Measurements from ENCODE around the gene CREG2.

DNA sequence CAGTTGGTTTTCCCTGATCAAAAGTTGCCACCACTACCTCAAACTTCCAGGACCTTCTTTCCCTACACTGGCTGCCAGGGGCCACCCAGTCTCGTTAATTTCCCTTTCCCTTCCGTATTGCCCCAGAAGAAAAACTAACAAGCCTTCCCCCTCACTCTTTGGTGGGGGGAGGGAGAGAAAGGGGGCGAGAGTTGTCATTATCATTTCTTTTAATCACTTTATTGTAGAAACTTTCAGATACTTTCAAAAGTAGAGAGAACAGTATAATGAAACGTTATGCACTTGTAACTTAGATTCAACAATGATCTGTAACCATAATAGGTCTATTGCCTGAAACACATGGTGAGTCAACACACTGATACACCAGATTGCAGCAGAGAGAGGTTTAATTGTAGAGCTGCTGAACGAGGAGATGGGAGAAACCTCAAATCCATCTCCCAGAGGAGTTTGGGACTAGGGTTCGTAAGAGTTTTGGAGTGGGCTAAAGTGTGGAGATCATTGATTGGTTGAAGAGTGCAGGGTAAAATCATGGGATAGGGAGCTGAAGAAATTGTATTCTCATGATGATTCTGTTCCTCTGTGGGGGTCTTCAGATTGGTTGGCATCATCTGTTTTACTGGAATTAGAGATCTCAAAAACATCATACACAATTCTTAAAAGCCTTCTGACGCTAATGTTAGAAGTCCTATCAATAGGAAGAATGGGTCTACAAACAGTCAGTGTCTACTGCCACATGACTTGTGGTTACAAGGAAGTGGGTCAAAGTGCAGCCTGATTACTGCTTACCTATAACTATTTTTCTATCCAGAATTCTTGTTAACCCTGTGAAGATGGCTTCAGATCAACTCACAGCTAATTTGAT lies 76.2 kb downstream of the CREG2 start:
- TF ChIP-seq, protein P1, sequence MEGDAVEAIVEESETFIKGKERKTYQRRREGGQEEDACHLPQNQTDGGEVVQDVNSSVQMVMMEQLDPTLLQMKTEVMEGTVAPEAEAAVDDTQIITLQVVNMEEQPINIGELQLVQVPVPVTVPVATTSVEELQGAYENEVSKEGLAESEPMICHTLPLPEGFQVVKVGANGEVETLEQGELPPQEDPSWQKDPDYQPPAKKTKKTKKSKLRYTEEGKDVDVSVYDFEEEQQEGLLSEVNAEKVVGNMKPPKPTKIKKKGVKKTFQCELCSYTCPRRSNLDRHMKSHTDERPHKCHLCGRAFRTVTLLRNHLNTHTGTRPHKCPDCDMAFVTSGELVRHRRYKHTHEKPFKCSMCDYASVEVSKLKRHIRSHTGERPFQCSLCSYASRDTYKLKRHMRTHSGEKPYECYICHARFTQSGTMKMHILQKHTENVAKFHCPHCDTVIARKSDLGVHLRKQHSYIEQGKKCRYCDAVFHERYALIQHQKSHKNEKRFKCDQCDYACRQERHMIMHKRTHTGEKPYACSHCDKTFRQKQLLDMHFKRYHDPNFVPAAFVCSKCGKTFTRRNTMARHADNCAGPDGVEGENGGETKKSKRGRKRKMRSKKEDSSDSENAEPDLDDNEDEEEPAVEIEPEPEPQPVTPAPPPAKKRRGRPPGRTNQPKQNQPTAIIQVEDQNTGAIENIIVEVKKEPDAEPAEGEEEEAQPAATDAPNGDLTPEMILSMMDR (IDR thresholded peaks at IDR 0.05), result no peak
- TF ChIP-seq POLR2A (IDR thresholded peaks at IDR 0.05), result no peak
- no peak for TF ChIP-seq EP300 (IDR thresholded peaks at IDR 0.05; ENCODE audit: low read depth)
- no peak for TF ChIP-seq POLR2AphosphoS5 (IDR thresholded peaks at IDR 0.05)

Measured in transverse colon (tissue), 4 donors.